T-helper 1 cell treated with Interleukin-12 subunit alpha and Interleukin-12 subunit beta and Interleukin-4 antibody, amounts not matched to agents 30 μg/mL and 1 μg/mL, for 36 hours (primary cell): ENCODE data around the gene CNTFR.

Experiments used
- H3K27ac Mint-ChIP-seq: one replicate; pipeline ENCODE4 v1.8.0; 2021; ENCODE audit warnings: mild to moderate bottlenecking, mixed read lengths
- H3K27me3 Mint-ChIP-seq: one replicate; pipeline ENCODE4 v1.8.0; 2021; ENCODE audit warnings: low read depth, mixed read lengths
- H3K36me3 Mint-ChIP-seq: one replicate; pipeline ENCODE4 v1.8.0; 2021; ENCODE audit warnings: low read depth, mixed read lengths
- H3K4me1 Mint-ChIP-seq: one replicate; pipeline ENCODE4 v1.8.0; 2021; ENCODE audit warnings: low read depth, mixed read lengths
- H3K4me3 Mint-ChIP-seq: one replicate; pipeline ENCODE4 v1.8.0; 2021; ENCODE audit warnings: mild to moderate bottlenecking, moderate library complexity, mixed read lengths
- H3K9me3 Mint-ChIP-seq: one replicate; pipeline ENCODE4 v1.8.0; 2021; ENCODE audit warnings: mixed read lengths

Gene CNTFR

GRCh38 chr9:34574571-34574970 is 15.0 kb downstream of the CNTFR start:
- peaks cover 5% of the 10 kb centered on the region for H3K4me1 Mint-ChIP-seq
- no peaks in the 10 kb centered on the region for H3K9me3 Mint-ChIP-seq
- peaks cover 43% of the 10 kb centered on the region for H3K27me3 Mint-ChIP-seq
- no peak overlapping the region for H3K4me3 Mint-ChIP-seq
- no peak overlapping the region for H3K27ac Mint-ChIP-seq
- no peaks in the 10 kb centered on the region for H3K36me3 Mint-ChIP-seq

- Mint-ChIP-seq H3K27ac (no peak overlapping the region), H3K4me1 (peaks cover 5% of the 10 kb centered on the region), H3K9me3 (no peaks in the 10 kb centered on the region), H3K4me3 (no peak overlapping the region), H3K36me3 (no peaks in the 10 kb centered on the region), H3K27me3 (peaks cover 35% of the 10 kb centered on the region)
These were observed 15.8 kb downstream of the CNTFR start for GRCh38 chr9:34573599-34574325.

- Mint-ChIP-seq H3K9me3 (no peaks in the 10 kb centered on the region), H3K36me3 (no peaks in the 10 kb centered on the region), H3K27me3 (peaks cover 26% of the 10 kb centered on the region), H3K27ac (no peak overlapping the region), H3K4me1 (peaks cover 5% of the 10 kb centered on the region), H3K4me3 (no peak overlapping the region)
These were observed 16.9 kb downstream of the CNTFR start for GRCh38 chr9:34572628-34573027.

GRCh38 chr9:34572092-34572491 is 17.4 kb downstream of the CNTFR start:
- no peak overlapping the region for H3K27ac Mint-ChIP-seq
- H3K4me3 Mint-ChIP-seq, result no peak overlapping the region
- H3K9me3 Mint-ChIP-seq, result no peaks in the 10 kb centered on the region
- H3K27me3 Mint-ChIP-seq, result peaks cover 21% of the 10 kb centered on the region
- no peaks in the 10 kb centered on the region for H3K36me3 Mint-ChIP-seq
- H3K4me1 Mint-ChIP-seq, result peaks cover under 1% of the 10 kb centered on the region

GRCh38 chr9:34571481-34571810 is 18.1 kb downstream of the CNTFR start:
- Mint-ChIP-seq H3K36me3 (no peaks in the 10 kb centered on the region), H3K9me3 (no peaks in the 10 kb centered on the region), H3K4me3 (no peak overlapping the region), H3K27me3 (peaks cover 16% of the 10 kb centered on the region), H3K27ac (no peak overlapping the region), H3K4me1 (no peaks in the 10 kb centered on the region)

GRCh38 chr9:34570809-34571480 is 18.6 kb downstream of the CNTFR start:
- H3K4me1 Mint-ChIP-seq, result no peaks in the 10 kb centered on the region
- H3K4me3 Mint-ChIP-seq, result no peak overlapping the region
- H3K36me3 Mint-ChIP-seq, result no peaks in the 10 kb centered on the region
- H3K27ac Mint-ChIP-seq, result no peak overlapping the region
- H3K9me3 Mint-ChIP-seq, result no peaks in the 10 kb centered on the region
- H3K27me3 Mint-ChIP-seq, result peaks cover 11% of the 10 kb centered on the region

DNA sequence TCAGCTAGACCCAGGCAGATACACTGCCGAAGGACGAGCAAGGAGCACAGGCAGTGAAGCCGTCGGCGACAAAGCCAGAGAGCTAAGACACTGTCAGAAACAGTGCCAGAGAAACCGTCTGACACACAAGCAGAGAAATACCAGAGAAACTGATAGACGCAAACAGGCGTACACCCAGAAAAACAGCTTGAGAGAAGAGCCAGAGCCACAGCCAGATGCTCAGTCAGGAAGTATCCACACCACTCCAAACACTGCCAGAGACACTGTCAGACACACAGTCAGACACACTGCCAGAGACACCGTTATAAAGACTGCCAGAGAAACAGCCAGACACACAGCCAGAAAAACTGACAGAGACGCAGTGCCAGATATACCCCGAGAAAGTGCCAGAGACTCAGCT is 19.1 kb downstream of the CNTFR start:
- peaks cover 7% of the 10 kb centered on the region for H3K27me3 Mint-ChIP-seq
- no peak overlapping the region for H3K27ac Mint-ChIP-seq
- H3K9me3 Mint-ChIP-seq, result no peaks in the 10 kb centered on the region
- H3K4me3 Mint-ChIP-seq, result no peak overlapping the region
- no peaks in the 10 kb centered on the region for H3K36me3 Mint-ChIP-seq
- no peaks in the 10 kb centered on the region for H3K4me1 Mint-ChIP-seq

GRCh38 chr9:34568774-34569173 is 20.8 kb downstream of the CNTFR start:
- Mint-ChIP-seq H3K4me1 (no peaks in the 10 kb centered on the region), H3K27me3 (peaks cover 7% of the 10 kb centered on the region), H3K9me3 (no peaks in the 10 kb centered on the region), H3K27ac (no peak overlapping the region), H3K36me3 (no peaks in the 10 kb centered on the region), H3K4me3 (no peak overlapping the region)

GRCh38 chr9:34568133-34568532 is 21.4 kb downstream of the CNTFR start:
- peaks cover 7% of the 10 kb centered on the region for H3K27me3 Mint-ChIP-seq
- no peak overlapping the region for H3K27ac Mint-ChIP-seq
- no peaks in the 10 kb centered on the region for H3K36me3 Mint-ChIP-seq
- H3K4me3 Mint-ChIP-seq, result no peak overlapping the region
- no peaks in the 10 kb centered on the region for H3K9me3 Mint-ChIP-seq
- no peaks in the 10 kb centered on the region for H3K4me1 Mint-ChIP-seq

GRCh38 chr9:34566972-34567371 is 22.6 kb downstream of the CNTFR start:
- Mint-ChIP-seq H3K27me3 (peaks cover 7% of the 10 kb centered on the region), H3K27ac (no peak overlapping the region)

DNA sequence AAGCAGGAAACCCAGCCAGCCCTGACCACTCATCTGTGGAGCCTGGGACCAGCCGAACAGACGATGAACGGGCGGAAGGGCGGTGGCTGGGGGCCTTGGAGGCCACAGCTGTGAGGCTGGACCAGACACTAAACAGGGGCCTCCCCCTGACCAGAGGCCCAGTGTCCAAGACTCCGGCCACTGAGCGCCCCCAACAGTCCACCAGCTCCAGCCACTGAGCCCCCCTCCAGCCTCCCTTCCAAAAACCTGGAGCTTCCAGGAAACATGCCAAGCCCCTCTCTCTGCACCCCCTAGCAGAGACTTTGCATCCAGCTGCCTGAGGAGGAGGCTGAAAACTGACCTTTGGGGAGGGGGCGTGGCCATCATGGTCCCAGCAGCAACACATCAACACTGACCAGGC is 23.2 kb downstream of the CNTFR start:
- Mint-ChIP-seq H3K9me3 (no peaks in the 10 kb centered on the region), H3K36me3 (no peaks in the 10 kb centered on the region), H3K27ac (no peak overlapping the region), H3K4me1 (no peaks in the 10 kb centered on the region), H3K4me3 (no peak overlapping the region), H3K27me3 (peaks cover 7% of the 10 kb centered on the region)

More at GRCh38 chr9:34566972-34567371, 22.6 kb downstream of the CNTFR start:
- Mint-ChIP-seq H3K4me1 (no peaks in the 10 kb centered on the region), H3K9me3 (no peaks in the 10 kb centered on the region), H3K36me3 (no peaks in the 10 kb centered on the region), H3K4me3 (no peak overlapping the region)

GRCh38 chr9:34565856-34566255 is 23.7 kb downstream of the CNTFR start:
- no peak overlapping the region for H3K27ac Mint-ChIP-seq
- H3K36me3 Mint-ChIP-seq, result no peaks in the 10 kb centered on the region
- H3K4me3 Mint-ChIP-seq, result no peak overlapping the region
- peaks cover 7% of the 10 kb centered on the region for H3K27me3 Mint-ChIP-seq
- H3K4me1 Mint-ChIP-seq, result no peaks in the 10 kb centered on the region
- no peaks in the 10 kb centered on the region for H3K9me3 Mint-ChIP-seq

- Mint-ChIP-seq H3K27ac (no peak overlapping the region), H3K4me3 (no peak overlapping the region), H3K36me3 (no peaks in the 10 kb centered on the region), H3K9me3 (no peaks in the 10 kb centered on the region), H3K27me3 (peaks cover 5% of the 10 kb centered on the region), H3K4me1 (no peaks in the 10 kb centered on the region)
These were observed 24.9 kb downstream of the CNTFR start for GRCh38 chr9:34564617-34565016.

- Mint-ChIP-seq H3K36me3 (no peaks in the 10 kb centered on the region), H3K27me3 (peaks cover 9% of the 10 kb centered on the region), H3K4me1 (no peaks in the 10 kb centered on the region), H3K27ac (no peak overlapping the region), H3K4me3 (no peak overlapping the region), H3K9me3 (no peaks in the 10 kb centered on the region)
These were observed 26.3 kb downstream of the CNTFR start for GRCh38 chr9:34563262-34563661.

DNA sequence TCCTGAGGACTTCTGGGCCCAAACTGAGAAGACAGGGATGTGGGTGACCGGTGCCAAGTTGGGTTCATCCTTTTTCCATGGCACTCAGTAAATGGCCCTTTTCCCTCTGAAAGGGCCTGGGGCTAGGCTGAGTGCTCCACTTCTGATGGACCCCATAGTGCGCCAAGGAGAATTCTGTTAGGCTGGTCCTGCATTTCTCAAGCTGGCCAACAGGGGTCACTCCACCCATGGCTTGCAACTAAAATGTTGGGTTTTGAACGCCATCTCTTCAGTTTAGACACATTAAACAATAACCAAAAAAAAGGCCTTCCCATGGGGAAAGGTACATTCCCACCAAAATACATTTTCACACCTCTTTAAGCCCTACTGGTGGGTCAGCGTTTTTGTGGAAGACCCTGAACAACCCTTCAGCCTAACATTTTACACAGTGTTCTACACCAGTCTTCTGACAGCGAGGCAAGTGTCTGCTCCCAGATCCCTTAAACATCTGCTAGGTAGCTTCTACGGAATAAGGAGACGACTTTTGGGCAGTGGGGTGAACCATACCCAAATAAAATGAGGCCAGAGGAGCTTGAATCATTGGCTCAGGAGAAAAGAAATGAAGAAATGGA is 27.3 kb downstream of the CNTFR start:
- peaks cover 13% of the 10 kb centered on the region for H3K27me3 Mint-ChIP-seq
- H3K4me1 Mint-ChIP-seq, result no peaks in the 10 kb centered on the region
- no peaks in the 10 kb centered on the region for H3K9me3 Mint-ChIP-seq
- no peak overlapping the region for H3K27ac Mint-ChIP-seq
- no peak overlapping the region for H3K4me3 Mint-ChIP-seq
- no peaks in the 10 kb centered on the region for H3K36me3 Mint-ChIP-seq
